ENCODE measurements around the gene SLC35C1. TPM values are rescaled to one million over a fixed set of nuclear protein-coding genes. Genes with fewer than 3 reads are reported as not detected.

Gene SLC35C1
- total RNA-seq, 1 experiment from 2014 or later = 8.9 TPM

DNA sequence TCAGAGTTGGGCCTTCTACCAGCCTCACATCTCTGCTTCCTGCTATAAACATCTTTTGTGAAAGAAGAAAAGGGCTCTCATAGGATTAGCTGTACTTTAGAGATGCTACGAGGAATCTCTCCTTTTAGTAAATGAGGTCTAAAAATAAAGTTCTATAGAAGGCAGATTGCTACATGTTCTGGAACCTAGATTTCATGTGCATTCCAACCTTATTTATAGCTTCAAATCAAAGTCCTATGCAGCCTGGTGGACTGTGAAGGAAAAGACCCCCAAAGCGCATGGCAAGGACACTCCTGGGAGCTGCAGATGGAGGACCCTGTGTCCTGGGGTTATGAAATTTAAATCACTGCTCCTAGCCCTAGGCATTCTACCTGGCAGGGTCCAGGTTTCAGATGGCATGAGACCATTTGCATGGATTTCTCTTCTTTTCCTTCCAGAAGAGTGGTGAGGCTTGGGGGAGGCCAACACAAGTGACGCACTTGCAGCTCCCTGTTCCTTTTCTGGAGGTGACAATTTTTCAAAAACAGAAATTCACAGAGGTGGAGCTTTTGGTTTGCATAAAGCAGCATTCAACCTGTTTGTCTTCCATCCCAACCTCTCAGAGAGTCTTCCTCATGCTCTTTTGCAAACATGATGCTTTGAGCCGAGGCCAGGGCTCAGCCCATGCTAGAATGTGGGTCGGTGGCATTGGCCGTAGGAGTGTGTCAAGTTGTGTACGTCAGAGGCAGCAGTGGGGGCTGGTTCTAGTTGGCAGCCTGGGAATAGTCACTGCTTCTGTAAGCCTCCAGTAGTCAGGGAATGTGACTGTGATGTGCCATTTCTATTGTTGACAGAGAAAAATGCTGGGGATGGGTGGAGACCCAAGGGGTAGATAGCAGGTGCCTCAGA, 48.6 kb downstream of the SLC35C1 start:
- Histone ChIP-seq H3K79me2 (ENCODE audit: insufficient read depth, low read length) (no peaks in the 10 kb centered on the region; the same call in 1 of the 2 replicates), H4K91ac (ENCODE audit: insufficient read length, low read depth, low read length) (no peak overlapping the region), H2AK5ac (ENCODE audit: insufficient read length, low read length) (no peak overlapping the region), H3K79me1 (ENCODE audit: insufficient read depth, low read depth, low read length, poor library complexity, severe bottlenecking) (no peaks in the 10 kb centered on the region), H3K9ac (ENCODE audit: extremely low read depth, insufficient read length, low read length) (no peak overlapping the region), H3K4me1 (ENCODE audit: insufficient read depth, low read length) (peaks cover 3% of the 10 kb centered on the region), H3K9me3 (ENCODE audit: control insufficient read depth, low read depth, low read length) (no peaks in the 10 kb centered on the region), H3K4ac (ENCODE audit: low read depth, low read length) (no peak overlapping the region), H3K18ac (ENCODE audit: insufficient read length, low read depth, low read length) (no peak overlapping the region), H2BK120ac (ENCODE audit: low read depth, low read length, poor library complexity, severe bottlenecking) (no peak overlapping the region), H3T11ph (ENCODE audit: low read length) (no peak overlapping the region), H4K5ac (ENCODE audit: insufficient read length, low read depth, low read length) (no peak overlapping the region), H3K27ac (ENCODE audit: insufficient read length, low read depth, low read length) (no peak overlapping the region), H2BK5ac (ENCODE audit: insufficient read length, low read length) (no peak overlapping the region), H4K8ac (replicated peaks; ENCODE audit: insufficient read length, low read depth, low read length) (no peak overlapping the region), H3K27me3 (ENCODE audit: insufficient read depth, low read length) (no peaks in the 10 kb centered on the region), H2BK20ac (ENCODE audit: low read depth, low read length, poor library complexity, severe bottlenecking) (no peak overlapping the region), H3K23ac (ENCODE audit: insufficient read length, low read depth, low read length) (no peak overlapping the region), H3K4me2 (ENCODE audit: insufficient read depth, insufficient read length, low read length) (no peak overlapping the region), H3K56ac (ENCODE audit: insufficient read length, low read depth, low read length) (no peak overlapping the region), H2AFZ (ENCODE audit: low read length) (no peak overlapping the region), H3K14ac (ENCODE audit: insufficient read depth, low read length) (no peak overlapping the region), H2BK15ac (ENCODE audit: low read depth, low read length) (no peak overlapping the region), H3K23me2 (ENCODE audit: insufficient read length, low read depth, low read length, poor library complexity, severe bottlenecking) (no peaks in the 10 kb centered on the region), H4K20me1 (ENCODE audit: control insufficient read depth, insufficient read depth, insufficient read length) (no peaks in the 10 kb centered on the region), H2BK12ac (ENCODE audit: insufficient read length, low read depth, low read length) (no peak overlapping the region)
- DNase-seq = no peak
- Mint-ChIP-seq H3K27me3 (ENCODE audit: low read depth) (peaks cover 3% of the 10 kb centered on the region), H3K4me3 (no peak overlapping the region), H3K9me3 (no peaks in the 10 kb centered on the region), H3K27ac (peak overlapping the region in 1 of 3 experiments; percentile 70; a peak in 1 of 7 replicates), H3K36me3 (ENCODE audit: insufficient read depth in 1 of 3, low read depth in 3 of 3) (peaks cover 5 to 11% (median 10%) of the 10 kb centered on the region in 3 experiments; a peak in 6 of 7 replicates), H3K4me1 (peaks cover 41 to 53% of the 10 kb centered on the region in 2 experiments)
- no CpG with 5 or more reads among the region's 7 CpGs for WGBS (ENCODE audit: extremely low coverage, insufficient read length, low lambda C conversion rate)
- TF ChIP-seq, protein P1, sequence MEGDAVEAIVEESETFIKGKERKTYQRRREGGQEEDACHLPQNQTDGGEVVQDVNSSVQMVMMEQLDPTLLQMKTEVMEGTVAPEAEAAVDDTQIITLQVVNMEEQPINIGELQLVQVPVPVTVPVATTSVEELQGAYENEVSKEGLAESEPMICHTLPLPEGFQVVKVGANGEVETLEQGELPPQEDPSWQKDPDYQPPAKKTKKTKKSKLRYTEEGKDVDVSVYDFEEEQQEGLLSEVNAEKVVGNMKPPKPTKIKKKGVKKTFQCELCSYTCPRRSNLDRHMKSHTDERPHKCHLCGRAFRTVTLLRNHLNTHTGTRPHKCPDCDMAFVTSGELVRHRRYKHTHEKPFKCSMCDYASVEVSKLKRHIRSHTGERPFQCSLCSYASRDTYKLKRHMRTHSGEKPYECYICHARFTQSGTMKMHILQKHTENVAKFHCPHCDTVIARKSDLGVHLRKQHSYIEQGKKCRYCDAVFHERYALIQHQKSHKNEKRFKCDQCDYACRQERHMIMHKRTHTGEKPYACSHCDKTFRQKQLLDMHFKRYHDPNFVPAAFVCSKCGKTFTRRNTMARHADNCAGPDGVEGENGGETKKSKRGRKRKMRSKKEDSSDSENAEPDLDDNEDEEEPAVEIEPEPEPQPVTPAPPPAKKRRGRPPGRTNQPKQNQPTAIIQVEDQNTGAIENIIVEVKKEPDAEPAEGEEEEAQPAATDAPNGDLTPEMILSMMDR (conservative IDR thresholded peaks at IDR 0.05) = no peak

Data from H9 (cell line).